ENCODE results near the gene TFF2. TPM values are rescaled to one million over a fixed set of nuclear protein-coding genes. Genes with fewer than 3 reads are reported as not detected.

The TFF2 gene
- total RNA-seq, 1 donor from 2014 or later = not detected

DNA sequence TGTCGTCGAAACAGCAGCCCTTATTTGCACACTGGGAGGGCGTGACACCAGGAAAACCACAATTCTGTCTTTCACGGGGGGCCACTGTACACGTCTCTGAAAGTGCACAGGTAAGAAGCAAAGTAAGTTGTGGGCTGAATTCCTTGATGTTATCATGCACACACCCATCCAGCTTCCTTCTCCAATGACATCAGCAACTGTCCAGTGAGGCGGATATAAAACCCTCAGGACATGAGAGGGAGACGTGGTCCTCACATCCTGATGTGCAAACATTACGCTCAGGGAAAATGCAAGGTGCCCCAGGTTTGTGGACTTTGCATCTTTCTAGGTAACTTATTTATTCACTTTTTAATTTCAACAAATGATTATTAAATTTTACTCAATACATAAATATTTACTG, 12.5 kb upstream of the TFF2 start:
- peaks cover 3% of the 10 kb centered on the region for H3K9me3 ChIP-seq
- H3K27me3 ChIP-seq (ENCODE audit: low read depth) = peaks cover 15% of the 10 kb centered on the region
- DNase-seq (no peak), ATAC-seq (no peak)
- H3K36me3 ChIP-seq = no peaks in the 10 kb centered on the region
- no peaks in the 10 kb centered on the region for H3K4me1 ChIP-seq
- no peak overlapping the region for H3K4me3 ChIP-seq
- TF ChIP-seq, protein P1, sequence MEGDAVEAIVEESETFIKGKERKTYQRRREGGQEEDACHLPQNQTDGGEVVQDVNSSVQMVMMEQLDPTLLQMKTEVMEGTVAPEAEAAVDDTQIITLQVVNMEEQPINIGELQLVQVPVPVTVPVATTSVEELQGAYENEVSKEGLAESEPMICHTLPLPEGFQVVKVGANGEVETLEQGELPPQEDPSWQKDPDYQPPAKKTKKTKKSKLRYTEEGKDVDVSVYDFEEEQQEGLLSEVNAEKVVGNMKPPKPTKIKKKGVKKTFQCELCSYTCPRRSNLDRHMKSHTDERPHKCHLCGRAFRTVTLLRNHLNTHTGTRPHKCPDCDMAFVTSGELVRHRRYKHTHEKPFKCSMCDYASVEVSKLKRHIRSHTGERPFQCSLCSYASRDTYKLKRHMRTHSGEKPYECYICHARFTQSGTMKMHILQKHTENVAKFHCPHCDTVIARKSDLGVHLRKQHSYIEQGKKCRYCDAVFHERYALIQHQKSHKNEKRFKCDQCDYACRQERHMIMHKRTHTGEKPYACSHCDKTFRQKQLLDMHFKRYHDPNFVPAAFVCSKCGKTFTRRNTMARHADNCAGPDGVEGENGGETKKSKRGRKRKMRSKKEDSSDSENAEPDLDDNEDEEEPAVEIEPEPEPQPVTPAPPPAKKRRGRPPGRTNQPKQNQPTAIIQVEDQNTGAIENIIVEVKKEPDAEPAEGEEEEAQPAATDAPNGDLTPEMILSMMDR (IDR thresholded peaks at IDR 0.05) = no peak
- intact Hi-C loops (cut with DNase I) = no loop called here
- no peak overlapping the region for H3K27ac ChIP-seq

DNA sequence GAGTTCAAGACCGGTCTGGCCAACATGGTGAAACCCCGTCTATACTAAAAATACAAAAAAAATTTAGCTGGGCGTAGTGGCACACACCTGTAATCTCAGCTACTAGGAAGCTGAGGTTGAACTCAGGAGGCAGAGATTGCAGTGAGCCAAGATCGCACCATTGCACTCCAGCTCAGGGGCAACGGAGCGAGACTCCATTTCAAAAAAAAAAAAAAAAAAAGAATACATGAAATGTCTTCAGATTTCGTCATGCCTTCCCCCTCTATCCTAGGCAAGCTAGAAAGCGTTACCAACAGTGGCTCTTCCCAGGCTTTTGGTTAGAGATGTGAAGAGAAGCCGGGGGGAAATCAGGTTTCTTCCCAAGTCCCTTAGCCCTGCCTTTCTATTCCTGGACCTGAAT, 11.9 kb upstream of the TFF2 start:
- Histone ChIP-seq H3K4me3 (no peak overlapping the region), H3K27me3 (ENCODE audit: low read depth) (peaks cover 12% of the 10 kb centered on the region), H3K27ac (no peak overlapping the region), H3K9me3 (peaks cover 3% of the 10 kb centered on the region), H3K36me3 (no peaks in the 10 kb centered on the region), H3K4me1 (no peaks in the 10 kb centered on the region)
- no peak for ATAC-seq
- TF ChIP-seq, protein P1 (IDR thresholded peaks at IDR 0.05) = no peak
- no peak for DNase-seq
- intact Hi-C loops (cut with DNase I) = no loop called here

DNA sequence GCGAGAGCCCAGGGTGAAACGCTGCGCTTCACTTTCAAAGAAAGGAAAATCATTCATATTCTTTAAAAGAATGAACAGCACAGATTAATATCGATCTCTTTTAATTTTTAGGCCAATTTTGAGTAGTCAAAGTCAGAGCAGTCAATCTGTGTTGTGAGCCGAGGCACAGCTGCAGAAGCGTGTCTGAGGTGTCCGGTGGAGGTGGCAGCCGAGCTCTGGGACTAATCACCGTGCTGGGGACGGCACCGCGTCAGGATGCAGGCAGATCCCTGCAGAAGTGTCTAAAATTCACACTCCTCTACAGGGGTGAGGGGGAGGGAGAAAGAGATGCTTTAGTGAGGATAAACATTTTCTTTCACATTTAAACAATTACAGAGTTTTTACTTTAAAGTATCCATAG, 11.4 kb upstream of the TFF2 start:
- Histone ChIP-seq H3K27me3 (ENCODE audit: low read depth) (peaks cover 14% of the 10 kb centered on the region), H3K9me3 (peaks cover 3% of the 10 kb centered on the region), H3K27ac (no peak overlapping the region), H3K4me3 (no peak overlapping the region), H3K4me1 (no peaks in the 10 kb centered on the region), H3K36me3 (no peaks in the 10 kb centered on the region)
- no peak for DNase-seq
- intact Hi-C loops (cut with DNase I) = no loop called here
- TF ChIP-seq, protein P1 (IDR thresholded peaks at IDR 0.05) = no peak
- ATAC-seq = no peak

DNA sequence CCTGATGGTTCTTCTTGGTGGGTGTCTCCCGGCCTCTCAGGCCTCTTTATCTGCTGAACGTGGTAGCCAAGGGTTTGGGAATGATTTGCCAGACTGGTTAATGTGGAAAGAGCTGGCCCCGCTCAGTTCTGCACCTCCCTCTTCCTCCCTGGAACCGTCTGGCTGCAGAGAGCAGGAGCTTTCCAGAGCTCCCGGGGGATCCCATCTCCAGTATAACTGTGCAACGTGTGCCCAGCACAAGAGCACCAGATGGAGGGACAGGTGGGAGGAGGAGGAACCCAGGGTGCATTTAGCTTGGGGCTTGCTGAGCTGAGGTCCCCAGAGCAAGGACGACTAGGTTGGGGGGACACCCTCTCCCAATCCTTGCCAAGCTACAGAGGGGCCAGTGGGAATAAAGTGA, 10.5 kb upstream of the TFF2 start:
- H3K36me3 ChIP-seq = no peaks in the 10 kb centered on the region
- intact Hi-C loops (cut with DNase I) = no loop called here
- TF ChIP-seq, protein P1 (IDR thresholded peaks at IDR 0.05) = no peak
- DNase-seq (no peak), ATAC-seq (no peak)
- H3K9me3 ChIP-seq = peaks cover 3% of the 10 kb centered on the region
- no peaks in the 10 kb centered on the region for H3K4me1 ChIP-seq
- H3K27ac ChIP-seq = no peak overlapping the region
- peaks cover 18% of the 10 kb centered on the region for H3K27me3 ChIP-seq (ENCODE audit: low read depth)
- no peak overlapping the region for H3K4me3 ChIP-seq

DNA sequence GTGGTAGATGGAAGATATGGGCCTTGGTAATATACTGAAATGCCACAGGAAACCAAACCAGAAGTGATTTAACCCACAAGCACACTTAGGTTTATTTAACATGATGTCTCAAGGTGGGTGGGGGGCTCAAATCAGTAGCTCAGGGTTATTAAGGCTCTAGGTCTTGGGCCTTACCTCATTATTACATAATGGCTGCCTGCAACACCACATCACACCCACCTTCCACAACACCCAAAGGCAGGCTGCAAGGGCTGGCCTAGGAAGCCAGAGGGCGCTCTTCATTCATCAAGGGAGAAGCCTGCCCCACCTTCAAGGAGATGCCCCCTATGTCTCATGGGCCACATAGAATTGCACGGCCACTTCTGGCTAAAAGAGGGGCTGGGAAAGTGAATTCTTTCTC, 9.5 kb upstream of the TFF2 start:
- Histone ChIP-seq H3K36me3 (no peaks in the 10 kb centered on the region), H3K9me3 (peaks cover 3% of the 10 kb centered on the region), H3K4me3 (no peak overlapping the region), H3K27me3 (ENCODE audit: low read depth) (peaks cover 18% of the 10 kb centered on the region), H3K4me1 (no peaks in the 10 kb centered on the region), H3K27ac (no peak overlapping the region)
- TF ChIP-seq, protein P1 (IDR thresholded peaks at IDR 0.05) = no peak
- no peak for ATAC-seq
- DNase-seq = no peak
- intact Hi-C loops (cut with DNase I) = no loop called here

DNA sequence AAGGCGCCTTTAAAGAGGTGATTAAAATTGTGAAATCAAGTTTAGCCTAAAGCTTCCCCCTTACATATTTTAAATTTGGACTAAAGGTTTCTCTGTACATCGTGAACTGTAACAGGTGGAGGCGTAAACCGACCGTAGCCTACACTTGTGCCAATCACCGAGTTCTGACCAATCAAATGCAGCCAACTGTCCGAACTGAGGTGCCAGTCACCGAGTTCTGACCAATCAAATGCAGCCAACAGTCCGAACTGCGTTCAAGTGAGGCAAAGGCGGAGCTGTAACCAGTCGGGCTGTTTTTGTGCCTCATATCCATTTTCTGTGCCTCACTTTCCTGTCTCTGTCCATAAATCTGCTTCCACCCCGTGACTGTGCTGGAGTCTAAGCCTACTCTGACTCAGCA, 8.1 kb upstream of the TFF2 start:
- Histone ChIP-seq H3K27ac (no peak overlapping the region), H3K36me3 (no peaks in the 10 kb centered on the region), H3K27me3 (ENCODE audit: low read depth) (peaks cover 7% of the 10 kb centered on the region), H3K9me3 (peaks cover 3% of the 10 kb centered on the region), H3K4me3 (no peak overlapping the region), H3K4me1 (no peaks in the 10 kb centered on the region)
- intact Hi-C loops (cut with DNase I) = no loop called here
- DNase-seq (no peak), ATAC-seq (no peak)
- TF ChIP-seq, protein P1 (IDR thresholded peaks at IDR 0.05) = no peak

Measured in lower lobe of right lung (tissue), 2 donors.